H4 (cell line): Measurements from ENCODE around the gene PDGFC. TPM values are rescaled to one million over a fixed set of nuclear protein-coding genes. Genes with fewer than 3 reads are reported as not detected.

Experiments used
- DNase-seq: peaks from one replicate; pipeline ENCODE4 v3.0.0-alpha.2; 2015; ENCODE audit warnings: low spot score
- total RNA-seq: library from RNA; depleted of rRNA; stranded (reverse); fragments of >200 nt; shearing (Covaris generic); gene quantifications from 2 replicates; pipeline ENCODE4 v1.2.3, GENCODE V29; 2014

The PDGFC gene
- total RNA-seq, 1 experiment from 2014 or later: 22.5 TPM

- DNase-seq: no peak
Observed at GRCh38 chr4:156784970-156785369, 186.6 kb downstream of the PDGFC start.

- DNase-seq: no peak
Observed at GRCh38 chr4:156783966-156784365, 187.6 kb downstream of the PDGFC start.

- no peak for DNase-seq
Observed at GRCh38 chr4:156782491-156782890, 189.1 kb downstream of the PDGFC start.

- DNase-seq: no peak
Observed at GRCh38 chr4:156781852-156782251, 189.7 kb downstream of the PDGFC start.

GRCh38 chr4:156779774-156780173 lies 191.8 kb downstream of the PDGFC start:
- DNase-seq: peak; percentile 49

GRCh38 chr4:156779042-156779441 lies 192.6 kb downstream of the PDGFC start:
- no peak for DNase-seq

- DNase-seq: peak; percentile 43
Observed at GRCh38 chr4:156778606-156779005, 193.0 kb downstream of the PDGFC start.

- no peak for DNase-seq
Observed at GRCh38 chr4:156778093-156778492, 193.5 kb downstream of the PDGFC start.

GRCh38 chr4:156775813-156776212 lies 195.8 kb downstream of the PDGFC start:
- no peak for DNase-seq

GRCh38 chr4:156774422-156774821 lies 197.2 kb downstream of the PDGFC start:
- DNase-seq: peak; percentile 41

- DNase-seq: no peak
Observed at GRCh38 chr4:156773648-156774357, 197.8 kb downstream of the PDGFC start.

GRCh38 chr4:156771171-156771837 lies 200.3 kb downstream of the PDGFC start:
- peak; percentile 48 for DNase-seq

GRCh38 chr4:156770140-156770539 lies 201.5 kb downstream of the PDGFC start:
- no peak for DNase-seq

GRCh38 chr4:156767911-156768415 lies 203.6 kb downstream of the PDGFC start:
- no peak for DNase-seq

- DNase-seq: no peak
Observed at GRCh38 chr4:156766846-156767245, 204.8 kb downstream of the PDGFC start.

GRCh38 chr4:156765277-156765676 lies 206.3 kb downstream of the PDGFC start:
- DNase-seq: no peak

GRCh38 chr4:156764846-156765245 lies 206.8 kb downstream of the PDGFC start:
- no peak for DNase-seq

- no peak for DNase-seq
Observed at GRCh38 chr4:156764145-156764544, 207.5 kb downstream of the PDGFC start.

- DNase-seq: no peak
Observed at GRCh38 chr4:156763511-156763910, 208.1 kb downstream of the PDGFC start.

GRCh38 chr4:156762851-156763250 lies 208.7 kb downstream of the PDGFC start:
- DNase-seq: no peak

- DNase-seq: no peak
Observed at GRCh38 chr4:156756118-156756517, 215.5 kb downstream of the PDGFC start.

- DNase-seq: no peak
Observed at GRCh38 chr4:156754832-156755570, 216.6 kb downstream of the PDGFC start.

- DNase-seq: no peak
Observed at GRCh38 chr4:156751486-156751885, 220.1 kb downstream of the PDGFC start.
